Suprapubic skin (tissue), 4 donors: ENCODE measurements around the gene CASTOR1. TPM values are rescaled to one million over a fixed set of nuclear protein-coding genes. Genes with fewer than 3 reads are reported as not detected.

Source experiments
- DNase-seq, 2 donors: peaks; one replicate each; pipeline ENCODE4 v3.0.0-alpha.2; 2019; ENCODE audit warnings: low spot score in 2 of 2
- H3K27ac ChIP-seq: fragments of 200-600 bp; sonication (generic); one replicate; pipeline ENCODE4 v1.5.1; 2019
- H3K27me3 ChIP-seq: fragments of 200-600 bp; sonication (generic); one replicate; pipeline ENCODE4 v1.5.1; 2019
- H3K36me3 ChIP-seq: fragments of 200-600 bp; sonication (generic); one replicate; pipeline ENCODE4 v1.5.1; 2019
- H3K4me1 ChIP-seq: fragments of 200-600 bp; sonication (generic); one replicate; pipeline ENCODE4 v1.5.1; 2019
- H3K4me3 ChIP-seq: fragments of 200-600 bp; sonication (generic); one replicate; pipeline ENCODE4 v1.5.1; 2019; ENCODE audit warnings: mild to moderate bottlenecking
- H3K9me3 ChIP-seq: fragments of 200-600 bp; sonication (generic); one replicate; pipeline ENCODE4 v1.5.1; 2019
- EP300 ChIP-seq: sonication (generic); formaldehyde crosslinking; IDR thresholded peaks from one replicate; pipeline ENCODE4 v1.6.1; 2017; ENCODE audit warnings: antibody characterized with exemption
- POLR2A ChIP-seq, 2 donors: fragments of 450-650 bp; IDR thresholded peaks; one replicate each; pipeline ENCODE4 v1.6.1; 2017; ENCODE audit warnings: antibody characterized with exemption in 2 of 2, mild to moderate bottlenecking in 2 of 2, moderate library complexity in 2 of 2
- POLR2AphosphoS5 ChIP-seq, 3 donors: sonication (generic); formaldehyde crosslinking; IDR thresholded peaks; one replicate each; pipeline ENCODE4 v1.6.1; 2017; ENCODE audit warnings: antibody characterized with exemption in 3 of 3
- WGBS: methylation state at CpG from one replicate; pipeline ENCODE4 v1.1.5; 2018; 5-methylcytosine and 5-hydroxymethylcytosine counted together
- total RNA-seq, 4 donors: library from RNA; depleted of rRNA; stranded (reverse); fragments of >200 nt; gene quantifications; one replicate each; pipeline ENCODE4 v1.1.0, GENCODE V29; 2016
- TF ChIP-seq, protein P1 (sequence below), 2 donors: fragments of 200-600 bp in 1 of 2; fragments of 450-650 bp in 1 of 2; sonication (generic) in 1 of 2; IDR thresholded peaks; one replicate each; pipeline ENCODE4 v1.5.1; 2016 to 2019; ENCODE audit warnings: antibody characterized with exemption in 2 of 2, mild to moderate bottlenecking in 1 of 2, moderate library complexity in 1 of 2

Gene CASTOR1
- total RNA-seq, 4 donors from 2014 or later: 16.3 to 22.8 (median 20.6) TPM

DNA sequence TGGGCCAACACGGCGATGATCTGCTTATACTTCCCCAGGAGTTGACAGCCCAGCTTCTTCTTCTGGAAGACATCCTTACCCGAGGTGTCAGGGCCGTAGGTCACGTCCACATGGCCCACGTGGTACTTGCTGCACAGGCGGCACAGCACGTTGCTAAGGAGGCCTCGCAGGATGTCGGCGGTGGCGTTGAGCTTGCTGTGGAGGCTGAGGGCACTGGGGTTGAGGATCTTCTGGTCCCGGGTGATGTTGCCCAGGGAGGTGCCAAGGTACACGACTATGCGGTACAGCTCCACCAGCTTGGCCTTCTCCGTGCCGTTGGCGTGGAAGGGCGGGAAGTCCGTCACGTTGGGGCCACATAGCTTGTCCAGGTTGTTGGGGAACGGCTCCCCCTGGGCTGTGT lies 45.6 kb downstream of the CASTOR1 start:
- H3K9me3 ChIP-seq: no peaks in the 10 kb centered on the region
- H3K4me1 ChIP-seq: peaks cover 36% of the 10 kb centered on the region
- H3K27ac ChIP-seq: no peak overlapping the region
- 88% methylated on average over 18 of the region's 22 CpGs for WGBS
- no peaks in the 10 kb centered on the region for H3K36me3 ChIP-seq
- H3K4me3 ChIP-seq: no peak overlapping the region
- H3K27me3 ChIP-seq: peaks cover 10% of the 10 kb centered on the region
- no peak for TF ChIP-seq EP300
- no peak for TF ChIP-seq POLR2AphosphoS5 (IDR thresholded peaks at IDR 0.05)
- TF ChIP-seq POLR2A (IDR thresholded peaks at IDR 0.05): no peak
- TF ChIP-seq, protein P1, sequence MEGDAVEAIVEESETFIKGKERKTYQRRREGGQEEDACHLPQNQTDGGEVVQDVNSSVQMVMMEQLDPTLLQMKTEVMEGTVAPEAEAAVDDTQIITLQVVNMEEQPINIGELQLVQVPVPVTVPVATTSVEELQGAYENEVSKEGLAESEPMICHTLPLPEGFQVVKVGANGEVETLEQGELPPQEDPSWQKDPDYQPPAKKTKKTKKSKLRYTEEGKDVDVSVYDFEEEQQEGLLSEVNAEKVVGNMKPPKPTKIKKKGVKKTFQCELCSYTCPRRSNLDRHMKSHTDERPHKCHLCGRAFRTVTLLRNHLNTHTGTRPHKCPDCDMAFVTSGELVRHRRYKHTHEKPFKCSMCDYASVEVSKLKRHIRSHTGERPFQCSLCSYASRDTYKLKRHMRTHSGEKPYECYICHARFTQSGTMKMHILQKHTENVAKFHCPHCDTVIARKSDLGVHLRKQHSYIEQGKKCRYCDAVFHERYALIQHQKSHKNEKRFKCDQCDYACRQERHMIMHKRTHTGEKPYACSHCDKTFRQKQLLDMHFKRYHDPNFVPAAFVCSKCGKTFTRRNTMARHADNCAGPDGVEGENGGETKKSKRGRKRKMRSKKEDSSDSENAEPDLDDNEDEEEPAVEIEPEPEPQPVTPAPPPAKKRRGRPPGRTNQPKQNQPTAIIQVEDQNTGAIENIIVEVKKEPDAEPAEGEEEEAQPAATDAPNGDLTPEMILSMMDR (IDR thresholded peaks at IDR 0.05): no peak
- DNase-seq: no peak

GRCh38 chr22:30241576-30242371 lies 47.5 kb downstream of the CASTOR1 start:
- no peak for DNase-seq
- Histone ChIP-seq H3K9me3 (no peaks in the 10 kb centered on the region), H3K36me3 (no peaks in the 10 kb centered on the region), H3K27me3 (peaks cover 3% of the 10 kb centered on the region), H3K4me3 (no peak overlapping the region), H3K27ac (no peak overlapping the region), H3K4me1 (peaks cover 29% of the 10 kb centered on the region)
- no peak for TF ChIP-seq EP300
- TF ChIP-seq, protein P1 (IDR thresholded peaks at IDR 0.05): no peak
- no peak for TF ChIP-seq POLR2A (IDR thresholded peaks at IDR 0.05)
- TF ChIP-seq POLR2AphosphoS5 (IDR thresholded peaks at IDR 0.05): no peak
- WGBS: 72% methylated on average over 15 of the region's 15 CpGs

DNA sequence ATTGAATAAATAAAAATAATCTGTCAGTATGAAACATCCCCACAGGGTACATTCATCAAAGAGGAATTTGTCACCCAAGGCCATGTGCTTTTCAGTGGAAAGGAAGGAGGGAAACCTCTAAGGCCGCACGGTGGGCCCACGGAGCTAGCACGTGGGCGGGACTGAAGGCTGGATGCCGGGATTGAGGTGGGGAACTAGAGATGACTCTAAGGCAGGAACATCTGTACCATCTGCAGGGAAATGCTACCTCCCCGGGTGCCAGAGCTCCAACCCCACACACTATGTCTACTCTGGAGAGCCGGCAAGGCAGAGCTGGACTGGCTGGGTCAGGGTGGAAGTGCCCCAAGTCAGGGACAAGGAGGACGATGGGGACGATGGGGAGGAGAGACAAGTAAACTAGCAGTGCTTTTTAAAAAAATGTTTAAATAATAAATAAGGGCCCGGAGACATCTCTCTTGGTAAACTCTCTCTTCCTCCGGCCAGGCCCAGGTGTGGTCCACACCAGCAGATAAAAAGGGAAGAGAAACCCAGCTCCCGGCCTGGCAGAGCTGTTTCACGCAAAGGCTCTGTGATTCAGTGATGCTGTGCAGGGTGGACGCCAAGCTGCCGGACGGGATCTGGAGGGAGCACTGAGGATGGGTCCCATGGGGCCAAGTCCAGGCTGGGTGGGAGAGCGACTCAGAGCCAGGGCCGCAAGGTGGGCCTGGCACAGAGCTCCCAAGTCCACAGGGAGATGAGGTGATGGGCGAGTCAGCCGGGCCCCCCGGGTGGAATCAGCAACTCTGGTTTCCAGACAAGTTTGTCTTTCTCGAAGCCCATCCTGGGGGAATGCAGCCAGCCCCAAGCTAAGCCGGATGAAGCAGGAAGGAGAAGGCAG lies 48.5 kb downstream of the CASTOR1 start:
- WGBS: 84% methylated on average over 24 of the region's 24 CpGs
- no peak for TF ChIP-seq EP300
- TF ChIP-seq, protein P1 (IDR thresholded peaks at IDR 0.05): no peak
- Histone ChIP-seq H3K27me3 (peaks cover 1% of the 10 kb centered on the region), H3K9me3 (no peaks in the 10 kb centered on the region), H3K27ac (no peak overlapping the region), H3K4me1 (peaks cover 19% of the 10 kb centered on the region), H3K36me3 (no peaks in the 10 kb centered on the region), H3K4me3 (no peak overlapping the region)
- no peak for DNase-seq

GRCh38 chr22:30239488-30240405 lies 49.6 kb downstream of the CASTOR1 start:
- 82% methylated on average over 16 of the region's 17 CpGs for WGBS
- no peak overlapping the region for H3K4me3 ChIP-seq
- H3K27me3 ChIP-seq: no peaks in the 10 kb centered on the region
- no peaks in the 10 kb centered on the region for H3K36me3 ChIP-seq
- H3K27ac ChIP-seq: no peak overlapping the region
- TF ChIP-seq, protein P1 (IDR thresholded peaks at IDR 0.05): no peak
- TF ChIP-seq EP300 (no peak), POLR2AphosphoS5 (IDR thresholded peaks at IDR 0.05) (no peak), POLR2A (IDR thresholded peaks at IDR 0.05) (no peak)
- H3K4me1 ChIP-seq: peaks cover 20% of the 10 kb centered on the region
- no peaks in the 10 kb centered on the region for H3K9me3 ChIP-seq
- no peak for DNase-seq
